Mesothelial cell of epicardium (in vitro differentiated cells): ENCODE results near the gene TAS1R3. TPM values are rescaled to one million over a fixed set of nuclear protein-coding genes. Genes with fewer than 3 reads are reported as not detected.
A peak's percentile ranks its signal among the peaks of the same experiment; 100 is the strongest.

Experiments used
- DNase-seq, 2 experiments: peaks; one replicate each; pipeline ENCODE4 v3.0.0; 2021; ENCODE audit warnings: low spot score in 2 of 2; ENCODE audit not compliant: unreplicated experiment in 2 of 2
- H3K27ac Mint-ChIP-seq: 2 replicates; pipeline ENCODE4 v1.8.0; 2021; ENCODE audit warnings: mixed read lengths
- H3K27me3 Mint-ChIP-seq: 2 replicates; pipeline ENCODE4 v1.8.0; 2021; ENCODE audit warnings: low read depth, mixed read lengths
- H3K36me3 Mint-ChIP-seq: 2 replicates; pipeline ENCODE4 v1.8.0; 2021; ENCODE audit warnings: mixed read lengths
- H3K4me1 Mint-ChIP-seq: 2 replicates; pipeline ENCODE4 v1.8.0; 2021; ENCODE audit warnings: mixed read lengths
- H3K4me3 Mint-ChIP-seq: 2 replicates; pipeline ENCODE4 v1.8.0; 2021; ENCODE audit warnings: mild to moderate bottlenecking, moderate library complexity, mixed read lengths
- H3K9me3 Mint-ChIP-seq: 2 replicates; pipeline ENCODE4 v1.8.0; 2021; ENCODE audit warnings: mixed read lengths
- CTCF ChIP-seq: fragments of 200-600 bp; sonication (generic); IDR thresholded peaks from one replicate; pipeline ENCODE4 v1.5.0; 2021; ENCODE audit warnings: antibody characterized with exemption; ENCODE audit not compliant: unreplicated experiment
- total RNA-seq: library from RNA; stranded (reverse); gene quantifications from 3 replicates; pipeline ENCODE4 v1.2.1, GENCODE V29; 2021

The TAS1R3 gene
- total RNA-seq, 1 donor from 2014 or later: 0.98 TPM

GRCh38 chr1:1348420-1349255, 17.6 kb downstream of the TAS1R3 start:
- peak overlapping the region; percentile 73 for H3K4me3 Mint-ChIP-seq
- H3K9me3 Mint-ChIP-seq: no peaks in the 10 kb centered on the region
- peaks cover 23% of the 10 kb centered on the region for H3K4me1 Mint-ChIP-seq
- DNase-seq: no peak
- no peak for TF ChIP-seq CTCF
- H3K36me3 Mint-ChIP-seq: peaks cover 2% of the 10 kb centered on the region
- H3K27me3 Mint-ChIP-seq: peaks cover 2% of the 10 kb centered on the region
- no peak overlapping the region for H3K27ac Mint-ChIP-seq

DNA sequence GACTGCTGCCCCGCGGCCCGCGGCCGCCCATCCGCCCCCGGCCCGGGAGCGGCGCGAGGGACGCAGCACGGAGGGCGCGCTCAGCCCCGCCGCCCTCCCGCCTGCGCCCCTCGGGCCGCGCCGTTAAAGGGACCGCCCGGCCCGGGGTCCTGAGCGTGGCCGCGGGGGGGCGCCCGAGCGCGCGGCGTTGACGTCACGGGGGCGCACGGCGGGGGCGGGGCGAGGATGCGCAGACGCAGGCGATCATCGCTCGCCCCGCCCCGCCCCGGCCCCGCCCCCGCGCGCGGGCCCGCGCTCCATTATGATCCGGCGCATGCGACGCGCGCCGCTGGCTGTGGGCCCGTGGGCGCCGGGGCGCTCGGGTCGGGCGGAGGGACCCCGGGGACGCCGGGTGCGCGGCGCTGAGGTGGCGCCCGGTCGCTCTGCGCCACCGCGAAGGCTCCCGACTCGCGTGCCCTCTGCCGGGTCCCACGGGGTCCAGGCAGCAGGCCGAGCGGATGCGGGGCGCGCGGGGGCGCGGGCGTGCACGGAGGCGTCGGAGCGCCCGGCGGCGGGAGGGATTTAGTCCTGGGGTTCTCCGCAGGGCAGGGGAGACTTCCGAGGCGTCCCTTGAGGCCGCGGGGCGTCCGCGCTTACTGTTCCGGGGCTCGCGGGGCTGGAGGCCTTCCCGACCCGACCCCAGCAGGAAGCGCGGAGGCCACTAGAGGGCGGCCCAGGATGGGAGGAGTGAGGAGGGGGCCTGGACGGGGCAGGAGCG, 18.4 kb downstream of the TAS1R3 start, which contains the start of gene DVL1:
Gene DVL1 (minus strand): TSS at position 163 of the 757 bp plus-strand sequence. CDS start 353 bp downstream, outside the sequence.
- Mint-ChIP-seq H3K4me3 (peak within 1 kb of the TSS; percentile 73), H3K27ac (no peak within 1 kb of the TSS), H3K4me1 (peaks cover 26% of the 10 kb centered on the region), H3K27me3 (peaks cover 4% of the 10 kb centered on the region), H3K36me3 (peaks cover 2% of the 10 kb centered on the region), H3K9me3 (no peaks in the 10 kb centered on the region)
- peak; percentile 72 to 78 for DNase-seq
- TF ChIP-seq CTCF: peak; percentile 42

- Mint-ChIP-seq H3K27ac (peak overlapping the region; percentile 70), H3K27me3 (peaks cover 4% of the 10 kb centered on the region), H3K4me3 (peak overlapping the region; percentile 60), H3K4me1 (peaks cover 25% of the 10 kb centered on the region), H3K9me3 (no peaks in the 10 kb centered on the region), H3K36me3 (peaks cover 2% of the 10 kb centered on the region)
- no peak for TF ChIP-seq CTCF
- DNase-seq: no peak
Measured at GRCh38 chr1:1351511-1352427, 20.7 kb downstream of the TAS1R3 start.

- TF ChIP-seq CTCF: no peak
- peaks cover 21% of the 10 kb centered on the region for H3K4me1 Mint-ChIP-seq
Measured at GRCh38 chr1:1352786-1353388, 21.8 kb downstream of the TAS1R3 start.

More at GRCh38 chr1:1352786-1353388, 21.8 kb downstream of the TAS1R3 start:
- Mint-ChIP-seq H3K9me3 (no peaks in the 10 kb centered on the region), H3K4me3 (peak overlapping the region; percentile 60), H3K36me3 (peaks cover 2% of the 10 kb centered on the region), H3K27ac (peak overlapping the region; percentile 50), H3K27me3 (peaks cover 4% of the 10 kb centered on the region)
- no peak for DNase-seq
